ENCODE results near the gene DEFB124. TPM values are rescaled to one million over a fixed set of nuclear protein-coding genes. Genes with fewer than 3 reads are reported as not detected.

Gene DEFB124
- total and polyA plus RNA-seq, 4 donors, result 0.18 TPM; not detected in 3

DNA sequence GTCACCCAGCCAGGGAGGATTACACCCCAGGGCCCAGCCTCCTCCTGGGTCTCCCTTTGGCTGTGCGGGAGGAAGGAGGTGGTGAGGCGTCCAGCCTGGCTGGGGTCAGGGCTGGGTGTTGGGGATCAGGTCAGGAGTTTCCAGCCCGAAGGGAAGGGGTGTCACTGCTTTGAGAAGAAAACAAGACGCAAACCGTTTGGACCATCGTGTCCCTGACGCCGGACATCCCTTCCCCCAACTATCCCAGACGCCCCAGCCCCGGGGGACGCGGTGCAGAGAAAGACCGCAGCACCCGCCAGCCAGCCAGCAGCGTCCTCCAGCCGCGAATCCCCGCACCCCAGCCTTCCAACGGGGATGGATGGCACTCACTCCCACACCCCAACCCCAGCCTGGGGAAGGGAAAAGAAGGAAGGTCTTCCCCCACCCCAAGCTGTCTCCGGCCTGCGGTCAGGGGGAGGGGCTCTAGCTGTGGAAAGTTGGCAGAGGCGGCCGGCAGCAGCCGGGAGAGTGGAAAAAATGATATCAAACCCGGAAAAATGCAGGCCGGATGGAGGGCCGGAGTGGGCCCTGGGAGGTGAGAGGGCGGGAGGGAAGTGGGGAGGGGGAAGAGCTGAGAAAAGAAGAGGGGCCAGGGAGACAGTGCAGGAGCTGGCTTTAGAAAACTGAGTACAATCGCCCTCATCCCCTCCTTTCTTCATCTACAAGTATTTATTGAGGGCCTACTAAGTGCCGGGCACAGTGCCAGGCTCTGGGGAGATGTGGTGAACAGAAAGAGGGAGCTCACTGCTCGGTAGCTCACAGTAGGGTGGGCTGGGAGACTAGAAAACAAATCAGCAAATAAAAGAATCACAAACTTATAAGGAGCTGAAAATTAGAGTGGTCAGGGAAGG, 10.8 kb upstream of the DEFB124 start:
- H3K27me3 ChIP-seq (ENCODE audit: control insufficient read depth in 3 of 3, insufficient read depth in 3 of 3, low read length in 2 of 3), result peaks cover 0 to 9% (median 4%) of the 10 kb centered on the region in 3 donors
- ATAC-seq (ENCODE audit: insufficient read depth, low FRiP score), result peak; percentile 58
- peak overlapping the region in 1 of 2 donors; percentile 70 for H3K9ac ChIP-seq (ENCODE audit: insufficient read depth in 1 of 2, low read length in 2 of 2)
- no peak overlapping the region for H3K4me3 ChIP-seq
- H3K9me3 ChIP-seq (ENCODE audit: control insufficient read depth in 4 of 4, insufficient read depth in 3 of 4, low read length in 3 of 4), result peaks cover 0 to 4% (median 0%) of the 10 kb centered on the region in 4 donors
- H3K27ac ChIP-seq (ENCODE audit: low read depth in 1 of 2, low read length in 1 of 2), result peak overlapping the region; percentile 13 to 59
- peaks cover 0 to 23% (median 3%) of the 10 kb centered on the region in 5 donors for H3K4me1 ChIP-seq (ENCODE audit: control insufficient read depth in 5 of 5, insufficient read depth in 5 of 5, low read length in 5 of 5)
- peak; percentile 94 to 98 (median 96) for DNase-seq
- WGBS, 2 donors, result 9 to 12% methylated on average over 31 of the region's 31 CpGs
- TF ChIP-seq, protein P1, sequence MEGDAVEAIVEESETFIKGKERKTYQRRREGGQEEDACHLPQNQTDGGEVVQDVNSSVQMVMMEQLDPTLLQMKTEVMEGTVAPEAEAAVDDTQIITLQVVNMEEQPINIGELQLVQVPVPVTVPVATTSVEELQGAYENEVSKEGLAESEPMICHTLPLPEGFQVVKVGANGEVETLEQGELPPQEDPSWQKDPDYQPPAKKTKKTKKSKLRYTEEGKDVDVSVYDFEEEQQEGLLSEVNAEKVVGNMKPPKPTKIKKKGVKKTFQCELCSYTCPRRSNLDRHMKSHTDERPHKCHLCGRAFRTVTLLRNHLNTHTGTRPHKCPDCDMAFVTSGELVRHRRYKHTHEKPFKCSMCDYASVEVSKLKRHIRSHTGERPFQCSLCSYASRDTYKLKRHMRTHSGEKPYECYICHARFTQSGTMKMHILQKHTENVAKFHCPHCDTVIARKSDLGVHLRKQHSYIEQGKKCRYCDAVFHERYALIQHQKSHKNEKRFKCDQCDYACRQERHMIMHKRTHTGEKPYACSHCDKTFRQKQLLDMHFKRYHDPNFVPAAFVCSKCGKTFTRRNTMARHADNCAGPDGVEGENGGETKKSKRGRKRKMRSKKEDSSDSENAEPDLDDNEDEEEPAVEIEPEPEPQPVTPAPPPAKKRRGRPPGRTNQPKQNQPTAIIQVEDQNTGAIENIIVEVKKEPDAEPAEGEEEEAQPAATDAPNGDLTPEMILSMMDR (IDR thresholded peaks at IDR 0.05; ENCODE audit: control extremely low read depth, extremely low read depth), result no peak
- H3K36me3 ChIP-seq (ENCODE audit: control insufficient read depth in 4 of 4, insufficient read depth in 4 of 4, low read length in 4 of 4), result peaks cover 0 to 8% (median 0%) of the 10 kb centered on the region in 4 donors

DNA sequence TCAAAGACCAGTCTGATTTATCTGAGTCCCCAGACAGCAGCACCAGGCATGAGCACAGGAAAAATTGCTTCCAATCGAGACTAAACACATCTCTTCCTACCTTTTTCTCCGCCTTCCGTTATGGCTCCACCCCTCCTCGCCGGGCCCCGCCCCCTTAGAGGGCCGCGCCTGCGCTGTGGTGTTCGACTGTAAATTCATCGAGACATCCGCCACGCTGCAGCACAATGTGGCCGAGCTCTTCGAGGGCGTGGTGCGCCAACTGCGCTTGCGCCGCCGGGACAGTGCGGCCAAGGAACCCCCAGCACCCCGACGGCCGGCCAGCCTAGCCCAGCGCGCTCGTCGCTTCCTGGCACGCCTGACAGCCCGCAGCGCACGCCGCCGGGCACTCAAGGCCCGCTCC, 9.1 kb upstream of the DEFB124 start:
- ATAC-seq (ENCODE audit: insufficient read depth, low FRiP score), result no peak
- Histone ChIP-seq H3K27me3 (ENCODE audit: control insufficient read depth in 3 of 3, insufficient read depth in 3 of 3, low read length in 2 of 3) (peaks cover 0 to 11% (median 4%) of the 10 kb centered on the region in 3 donors), H3K9me3 (ENCODE audit: control insufficient read depth in 4 of 4, insufficient read depth in 3 of 4, low read length in 3 of 4) (peaks cover 0 to 4% (median 0%) of the 10 kb centered on the region in 4 donors), H3K9ac (ENCODE audit: insufficient read depth in 1 of 2, low read length in 2 of 2) (no peak overlapping the region), H3K27ac (ENCODE audit: low read depth in 1 of 2, low read length in 1 of 2) (no peak overlapping the region), H3K4me3 (no peak overlapping the region), H3K4me1 (ENCODE audit: control insufficient read depth in 5 of 5, insufficient read depth in 5 of 5, low read length in 5 of 5) (peaks cover 0 to 23% (median 3%) of the 10 kb centered on the region in 5 donors), H3K36me3 (ENCODE audit: control insufficient read depth in 4 of 4, insufficient read depth in 4 of 4, low read length in 4 of 4) (peaks cover 0 to 8% (median 0%) of the 10 kb centered on the region in 4 donors)
- peak in 1 of 3 donors; percentile 50 for DNase-seq
- WGBS, 2 donors, result 42 to 47% methylated on average over 36 of the region's 36 CpGs
- TF ChIP-seq, protein P1 (IDR thresholded peaks at IDR 0.05; ENCODE audit: control extremely low read depth, extremely low read depth), result no peak

DNA sequence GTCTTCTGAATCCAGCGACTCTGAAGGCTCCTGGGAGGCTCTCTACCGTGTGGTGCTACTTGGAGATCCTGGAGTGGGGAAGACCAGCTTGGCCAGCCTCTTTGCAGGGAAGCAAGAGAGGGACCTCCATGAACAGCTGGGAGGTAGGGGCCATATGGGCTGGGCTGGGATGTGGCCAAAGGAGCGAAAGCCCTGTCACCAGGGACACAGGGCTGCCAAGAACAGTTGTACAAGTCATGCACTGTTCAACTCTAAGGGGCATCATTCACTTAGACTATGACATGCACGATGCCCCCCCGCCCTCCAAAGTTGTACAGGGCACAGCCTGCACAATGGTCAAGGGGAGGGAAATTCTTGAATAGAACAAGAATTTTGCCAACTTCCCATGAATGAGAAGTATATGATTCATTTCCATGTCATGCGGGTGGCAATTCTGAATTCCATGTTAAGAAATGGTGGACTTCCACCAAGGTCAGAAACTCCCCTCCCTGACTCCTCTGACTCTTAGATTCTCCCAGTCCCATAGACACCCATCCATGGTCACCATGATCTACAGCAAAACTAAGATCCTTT, 1.8 kb upstream of the DEFB124 start:
- H3K4me1 ChIP-seq (ENCODE audit: control insufficient read depth in 5 of 5, insufficient read depth in 5 of 5, low read length in 5 of 5), result peaks cover 0 to 16% (median 3%) of the 10 kb centered on the region in 5 donors
- H3K36me3 ChIP-seq (ENCODE audit: control insufficient read depth in 4 of 4, insufficient read depth in 4 of 4, low read length in 4 of 4), result peaks cover 0 to 3% (median 0%) of the 10 kb centered on the region in 4 donors
- H3K4me3 ChIP-seq, result no peak overlapping the region
- H3K9me3 ChIP-seq (ENCODE audit: control insufficient read depth in 4 of 4, insufficient read depth in 3 of 4, low read length in 3 of 4), result peaks cover 0 to 4% (median 0%) of the 10 kb centered on the region in 4 donors
- no peak overlapping the region for H3K27ac ChIP-seq (ENCODE audit: low read depth in 1 of 2, low read length in 1 of 2)
- TF ChIP-seq, protein P1 (IDR thresholded peaks at IDR 0.05; ENCODE audit: control extremely low read depth, extremely low read depth), result no peak
- WGBS, 2 donors, result 73 to 85% methylated on average over 6 of the region's 6 CpGs
- peaks cover 0 to 13% (median 0%) of the 10 kb centered on the region in 3 donors for H3K27me3 ChIP-seq (ENCODE audit: control insufficient read depth in 3 of 3, insufficient read depth in 3 of 3, low read length in 2 of 3)
- DNase-seq, result no peak
- ATAC-seq (ENCODE audit: insufficient read depth, low FRiP score), result no peak
- no peak overlapping the region for H3K9ac ChIP-seq (ENCODE audit: insufficient read depth in 1 of 2, low read length in 2 of 2)
